Vagina (tissue), 2 donors: ENCODE data around the gene IRF9.

Experiments
- POLR2A ChIP-seq, 2 donors: fragments of 450-650 bp; IDR thresholded peaks; one replicate each; pipeline ENCODE4 v1.6.1; 2017; ENCODE audit warnings: antibody characterized with exemption in 2 of 2, mild to moderate bottlenecking in 2 of 2, moderate library complexity in 2 of 2
- TF ChIP-seq, protein P1 (sequence below), 3 experiments: fragments of 450-650 bp in 2 of 3; fragments of 200-600 bp in 1 of 3; sonication (generic) in 1 of 3; IDR thresholded peaks; one replicate each; pipeline ENCODE4 v1.5.1; 2017 to 2019; ENCODE audit warnings: antibody characterized with exemption in 3 of 3, mild to moderate bottlenecking in 2 of 3, moderate library complexity in 2 of 3

GRCh38 chr14:24151404-24152080, 9.5 kb upstream of the IRF9 start:
- TF ChIP-seq, protein P1, sequence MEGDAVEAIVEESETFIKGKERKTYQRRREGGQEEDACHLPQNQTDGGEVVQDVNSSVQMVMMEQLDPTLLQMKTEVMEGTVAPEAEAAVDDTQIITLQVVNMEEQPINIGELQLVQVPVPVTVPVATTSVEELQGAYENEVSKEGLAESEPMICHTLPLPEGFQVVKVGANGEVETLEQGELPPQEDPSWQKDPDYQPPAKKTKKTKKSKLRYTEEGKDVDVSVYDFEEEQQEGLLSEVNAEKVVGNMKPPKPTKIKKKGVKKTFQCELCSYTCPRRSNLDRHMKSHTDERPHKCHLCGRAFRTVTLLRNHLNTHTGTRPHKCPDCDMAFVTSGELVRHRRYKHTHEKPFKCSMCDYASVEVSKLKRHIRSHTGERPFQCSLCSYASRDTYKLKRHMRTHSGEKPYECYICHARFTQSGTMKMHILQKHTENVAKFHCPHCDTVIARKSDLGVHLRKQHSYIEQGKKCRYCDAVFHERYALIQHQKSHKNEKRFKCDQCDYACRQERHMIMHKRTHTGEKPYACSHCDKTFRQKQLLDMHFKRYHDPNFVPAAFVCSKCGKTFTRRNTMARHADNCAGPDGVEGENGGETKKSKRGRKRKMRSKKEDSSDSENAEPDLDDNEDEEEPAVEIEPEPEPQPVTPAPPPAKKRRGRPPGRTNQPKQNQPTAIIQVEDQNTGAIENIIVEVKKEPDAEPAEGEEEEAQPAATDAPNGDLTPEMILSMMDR (IDR thresholded peaks at IDR 0.05), result no peak
- no peak for TF ChIP-seq POLR2A (IDR thresholded peaks at IDR 0.05)
